Heart right ventricle (tissue), 16 donors: ENCODE measurements around the gene RHBDL2. TPM values are rescaled to one million over a fixed set of nuclear protein-coding genes. Genes with fewer than 3 reads are reported as not detected.

ENCODE experiments used
- ATAC-seq, 8 donors: fragments of 200-7000 bp; cut with Tn5 transposase; one replicate each; pipeline ENCODE4 v1.9.1; 2020; ENCODE audit warnings: mild to moderate bottlenecking in 8 of 8, moderate library complexity in 8 of 8, moderate number of reproducible peaks in 1 of 8
- DNase-seq, 2 donors: peaks; one replicate each; pipeline ENCODE4 v3.0.0-alpha.2; 2020
- H3K27ac ChIP-seq, 10 donors: fragments of 200-600 bp; sonication (generic) in 2 of 10; one replicate each; pipeline versions ENCODE4 v1.5.0 to v1.8.0; 2020 to 2022; ENCODE audit warnings: mild to moderate bottlenecking in 3 of 10
- H3K27me3 ChIP-seq, 7 donors: fragments of 200-600 bp; one replicate each; pipeline ENCODE4 v1.8.0; 2021 to 2022; ENCODE audit warnings: mild to moderate bottlenecking in 2 of 7
- H3K36me3 ChIP-seq, 9 donors: fragments of 200-600 bp; sonication (generic) in 1 of 9; one replicate each; pipeline versions ENCODE4 v1.5.0 to v1.8.0; 2020 to 2022; ENCODE audit warnings: mild to moderate bottlenecking in 2 of 9
- H3K4me1 ChIP-seq, 9 donors: fragments of 200-600 bp; sonication (generic) in 1 of 9; one replicate each; pipeline versions ENCODE4 v1.5.0 to v1.8.0; 2020 to 2022; ENCODE audit warnings: mild to moderate bottlenecking in 4 of 9
- H3K4me3 ChIP-seq, 10 donors: fragments of 200-600 bp; sonication (generic) in 2 of 10; one replicate each; pipeline versions ENCODE4 v1.5.0 to v1.8.0; 2020 to 2022; ENCODE audit warnings: mild to moderate bottlenecking in 7 of 10, moderate library complexity in 2 of 10
- H3K9me3 ChIP-seq, 11 donors: fragments of 200-600 bp in 10 of 11; sonication (generic) in 2 of 11; one replicate each; pipeline versions ENCODE4 v1.5.0 to v1.8.0; 2013 to 2022; ENCODE audit warnings: mild to moderate bottlenecking in 2 of 11, control low read depth in 1 of 11, moderate library complexity in 1 of 11
- WGBS, 2 donors: extraction: QIAGEN DNeasy Blood & Tissue Kit; methylation state at CpG; one replicate each; pipeline ENCODE4 v1.1.7; 2013; ENCODE audit warnings: inconsistent platforms in 1 of 2; 5-methylcytosine and 5-hydroxymethylcytosine counted together
- intact Hi-C, 10 donors: fragments of 100-400 bp; cut with DNase I; formaldehyde crosslinking; loops; one replicate each; pipeline versions ENCODE4 v1.11.1 to v1.14.2; 2022
- polyA plus RNA-seq, 2 donors: library from polyadenylated mRNA; stranded (reverse); fragments of 200-250 nt; gene quantifications; one replicate each; pipeline ENCODE4 v1.2.3, GENCODE V29; 2013
- total RNA-seq, 10 donors: library from RNA; stranded (reverse); fragmentation: NEBNext Ultra II Directional in 3 of 10; extraction: Animal tissue kit (Norgen Biotek cat#: 25700) in 3 of 10; gene quantifications; one replicate each; pipeline versions ENCODE4 v1.2.1 to v1.2.4, GENCODE V29; 2021 to 2023
- TF ChIP-seq, protein P1 (sequence below), 9 donors: fragments of 200-600 bp; sonication (generic) in 2 of 9; IDR thresholded peaks; one replicate each; pipeline versions ENCODE4 v1.5.0 to v1.8.0; 2021 to 2022; ENCODE audit warnings: antibody characterized with exemption in 9 of 9, mild to moderate bottlenecking in 5 of 9, moderate library complexity in 1 of 9
- donor health status: Arrhythmogenic right ventricular cardiomyopathy.
- donor health status: ischemic (EF 13 %, LVEDD 7.1; RV severe dilation, severe dysfunction).
- donor health status: healthy with polysubstance abuse.
- donor health status: DM: no; HTN: yes; CAD: no.
- donor health status: DM: no; HTN: no; CAD: no.
- donor health status: ischemic (EF 25% LVEDD 6.9; RV normal size, moderate dysfunction).
- donor health status: ischemic (EF 25% LVEDD 5.7; RV mildly dilated, moderate dysfunction).
- donor health status: healthy.
- donor health status: DM: yes; HTN: yes; CAD: no.
- donor health status: Ischemic cardiomyopathy.
- donor health status: ischemic (EF 35%, LVEDD 5.7; RV mildly dilated, moderate dysfunction).
- donor health status: nonischemic (EF 11% LVEDD 7.7; RV severe dilation, severe dysfunction).
- donor health status: DM: yes; HTN: yes; CAD: no.
- donor health status: PGD.
- donor health status: ischemic (EF 29% LVEDD 5.4; RV normal size, mild dysfunction).
- donor health status: nonischemic (EF 23%, LVEDD 6.1; RV moderate dilation, normal function).

The RHBDL2 gene
- total and polyA plus RNA-seq, 12 donors, result 0.11 to 0.51 (median 0.34) TPM; not detected in 8

DNA sequence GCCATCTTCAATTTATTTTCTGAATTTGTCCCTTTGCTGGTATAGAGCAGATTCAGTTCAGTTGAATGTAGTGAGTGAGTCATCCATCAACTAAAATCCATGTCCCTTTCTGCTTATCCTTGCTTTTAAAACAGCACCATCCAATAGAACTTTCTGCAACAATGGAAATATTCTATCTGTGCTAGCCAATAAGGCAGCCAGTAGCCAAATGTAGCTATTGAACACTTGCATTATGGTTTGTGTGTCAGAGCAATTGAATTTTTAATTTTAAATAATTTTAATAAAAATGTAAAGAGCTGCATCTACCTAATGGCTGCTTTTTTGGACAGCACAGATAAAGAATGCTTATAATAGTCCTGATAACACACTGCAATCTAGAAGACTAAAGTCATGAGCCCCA lies 60.1 kb downstream of the RHBDL2 start, which contains the start of gene GJA9:
GJA9 (minus strand) TSS at position 101 of the 400 bp plus-strand sequence. CDS start 5,489 bp downstream, outside the sequence.
- Histone ChIP-seq H3K27me3 (no peaks in the 10 kb centered on the region), H3K4me1 (peaks cover 0 to 7% (median 0%) of the 10 kb centered on the region in 9 donors), H3K27ac (no peak within 1 kb of the TSS), H3K36me3 (no peaks in the 10 kb centered on the region), H3K4me3 (no peak within 1 kb of the TSS), H3K9me3 (no peaks in the 10 kb centered on the region)
- intact Hi-C loops, result no loop called here
- TF ChIP-seq, protein P1, sequence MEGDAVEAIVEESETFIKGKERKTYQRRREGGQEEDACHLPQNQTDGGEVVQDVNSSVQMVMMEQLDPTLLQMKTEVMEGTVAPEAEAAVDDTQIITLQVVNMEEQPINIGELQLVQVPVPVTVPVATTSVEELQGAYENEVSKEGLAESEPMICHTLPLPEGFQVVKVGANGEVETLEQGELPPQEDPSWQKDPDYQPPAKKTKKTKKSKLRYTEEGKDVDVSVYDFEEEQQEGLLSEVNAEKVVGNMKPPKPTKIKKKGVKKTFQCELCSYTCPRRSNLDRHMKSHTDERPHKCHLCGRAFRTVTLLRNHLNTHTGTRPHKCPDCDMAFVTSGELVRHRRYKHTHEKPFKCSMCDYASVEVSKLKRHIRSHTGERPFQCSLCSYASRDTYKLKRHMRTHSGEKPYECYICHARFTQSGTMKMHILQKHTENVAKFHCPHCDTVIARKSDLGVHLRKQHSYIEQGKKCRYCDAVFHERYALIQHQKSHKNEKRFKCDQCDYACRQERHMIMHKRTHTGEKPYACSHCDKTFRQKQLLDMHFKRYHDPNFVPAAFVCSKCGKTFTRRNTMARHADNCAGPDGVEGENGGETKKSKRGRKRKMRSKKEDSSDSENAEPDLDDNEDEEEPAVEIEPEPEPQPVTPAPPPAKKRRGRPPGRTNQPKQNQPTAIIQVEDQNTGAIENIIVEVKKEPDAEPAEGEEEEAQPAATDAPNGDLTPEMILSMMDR (IDR thresholded peaks at IDR 0.05), result no peak
- DNase-seq, result no peak
- no peak for ATAC-seq

DNA sequence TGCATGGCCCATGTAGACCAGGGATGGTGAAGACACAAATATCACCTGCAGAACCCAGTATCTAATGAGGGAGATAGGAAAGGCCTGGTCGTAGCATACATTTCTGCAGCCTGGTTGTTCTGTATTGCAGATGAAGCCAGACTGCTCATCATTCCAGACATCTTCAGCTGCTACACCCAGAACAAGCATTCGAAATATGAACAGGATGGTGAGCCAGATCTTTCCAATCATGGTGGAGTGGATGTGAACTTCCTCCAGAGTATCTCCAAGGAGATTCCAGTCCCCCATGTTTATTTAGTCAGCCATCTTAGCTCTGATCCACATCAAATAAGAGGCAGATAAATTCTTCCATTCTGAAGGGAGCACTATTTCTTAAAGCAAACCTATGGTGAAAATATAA lies 65.8 kb downstream of the RHBDL2 start:
- WGBS, 2 donors, result 75 to 81% methylated on average over 2 of the region's 2 CpGs
- H3K27me3 ChIP-seq, result no peaks in the 10 kb centered on the region
- peaks cover 5 to 35% (median 24%) of the 10 kb centered on the region in 9 donors for H3K4me1 ChIP-seq
- TF ChIP-seq, protein P1 (IDR thresholded peaks at IDR 0.05), result no peak
- no peak for DNase-seq
- no peaks in the 10 kb centered on the region for H3K36me3 ChIP-seq
- intact Hi-C loops, result loop anchor here in 3 of 10 donors (10.0 kb wide), 4 partner anchors 119 to 219 kb away; partner anchors contain the start of genes AKIRIN1 (in 1 of the 3) and NDUFS5 (in 1 of the 3)
- no peak for ATAC-seq
- no peak overlapping the region for H3K27ac ChIP-seq
- H3K4me3 ChIP-seq, result no peak overlapping the region
- H3K9me3 ChIP-seq, result no peaks in the 10 kb centered on the region

DNA sequence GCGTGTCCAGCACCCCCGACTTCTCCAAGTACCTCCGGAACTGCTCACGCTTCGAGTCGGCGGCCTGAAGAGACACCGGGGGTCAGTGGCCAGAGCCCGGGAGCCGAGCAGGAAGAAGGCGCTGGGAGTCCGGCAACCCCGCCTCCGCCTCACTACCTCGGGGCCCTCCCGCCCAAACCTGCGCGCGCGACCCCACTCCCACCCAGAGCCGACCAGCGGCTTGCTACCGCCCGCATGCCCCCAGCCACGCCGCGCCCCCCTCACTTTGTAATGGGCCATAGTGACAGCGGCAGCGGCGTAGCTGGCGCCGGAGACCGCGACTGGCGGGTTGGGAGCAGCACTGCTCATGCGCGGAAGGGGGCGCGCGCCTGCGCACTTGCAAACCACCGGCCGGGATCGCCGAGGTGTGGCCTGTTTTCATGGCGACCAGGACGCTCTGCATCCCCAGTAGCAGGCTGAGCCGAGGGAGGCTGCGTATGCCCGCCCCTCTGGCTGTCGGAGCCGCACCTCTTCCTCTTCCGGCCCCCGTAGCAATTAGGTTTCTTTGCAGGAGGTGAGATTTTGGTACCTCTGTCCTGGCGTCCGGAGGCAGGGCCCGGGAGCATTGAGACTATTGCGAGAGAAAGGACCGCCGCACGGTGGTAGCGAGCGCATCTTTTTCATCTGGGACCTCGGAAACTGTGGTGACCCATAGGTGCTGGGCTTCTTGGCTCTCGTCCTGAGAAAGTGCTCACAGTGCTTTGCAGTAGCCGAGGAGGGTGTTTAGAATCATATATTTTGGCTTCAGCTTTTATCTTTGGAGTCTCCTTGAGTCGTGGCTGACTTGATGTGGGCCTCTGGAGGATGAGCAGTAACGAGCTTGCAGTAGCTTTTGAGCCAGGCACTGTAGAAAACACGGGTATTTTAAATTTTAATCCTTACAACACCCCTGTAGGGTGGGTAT lies 68.3 kb downstream of the RHBDL2 start, which contains the start of gene MYCBP:
MYCBP (minus strand) TSS at position 322 of the 943 bp plus-strand sequence; CDS start at position 279, 43 bp downstream.
- DNase-seq (peak; percentile 95 to 97), ATAC-seq (peak; percentile 99 to 100 (median 100))
- WGBS, 2 donors, result 0% methylated on average over 50 to 69 of the region's 69 CpGs
- intact Hi-C loops, result loop anchor here in 5 of 10 donors (1.0 to 10.0 kb wide), 6 partner anchors 14 to 222 kb away; partner anchors contain the start of genes AKIRIN1 (in 4 of the 5), NDUFS5 (in 1 of the 5) and RRAGC (in 1 of the 5)
- Histone ChIP-seq H3K9me3 (no peaks in the 10 kb centered on the region), H3K27me3 (no peaks in the 10 kb centered on the region), H3K36me3 (peaks cover 0 to 4% (median 0%) of the 10 kb centered on the region in 9 donors), H3K27ac (peak within 1 kb of the TSS in 9 of 10 donors; percentile 56 to 86 (median 73)), H3K4me1 (peaks cover 5 to 35% (median 24%) of the 10 kb centered on the region in 9 donors), H3K4me3 (peak within 1 kb of the TSS; percentile 50 to 96 (median 82))
- TF ChIP-seq, protein P1 (IDR thresholded peaks at IDR 0.05), result peak in 6 of 9 donors; percentile 14 to 44 (median 28)

DNA sequence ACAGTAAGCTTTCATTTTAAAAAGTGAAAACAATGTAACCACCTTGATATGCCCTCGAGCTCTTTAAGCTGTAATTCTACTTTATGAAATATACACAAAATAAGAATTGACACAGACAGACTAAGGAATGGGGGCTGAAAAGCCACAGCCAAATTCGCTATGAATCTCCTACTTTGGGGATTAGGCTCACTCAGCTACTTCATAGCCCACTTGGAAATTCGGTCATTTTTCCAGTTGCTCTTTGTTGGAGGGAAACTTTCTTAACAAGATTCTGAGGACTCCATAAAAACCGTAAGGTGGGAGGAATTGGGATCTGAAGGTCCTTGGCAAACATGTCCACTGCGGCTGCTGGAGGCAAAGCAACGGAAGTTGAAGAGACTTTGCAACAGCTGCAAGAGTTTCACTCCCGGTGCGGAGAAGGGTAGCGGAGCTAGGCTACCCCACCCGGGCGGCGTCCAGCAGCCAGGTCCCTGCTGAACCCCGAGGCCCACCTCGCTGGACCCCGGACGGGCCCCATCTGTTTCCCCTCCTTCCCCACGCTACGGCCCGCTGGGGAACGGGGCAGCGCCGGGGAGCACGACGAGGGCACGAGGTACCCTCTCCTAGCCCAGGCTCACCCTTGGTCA lies 69.1 kb downstream of the RHBDL2 start:
- TF ChIP-seq, protein P1 (IDR thresholded peaks at IDR 0.05), result no peak
- Histone ChIP-seq H3K9me3 (no peaks in the 10 kb centered on the region), H3K36me3 (peaks cover 0 to 5% (median 0%) of the 10 kb centered on the region in 9 donors), H3K27ac (peak overlapping the region in 9 of 10 donors; percentile 56 to 86 (median 73)), H3K4me1 (peaks cover 5 to 35% (median 24%) of the 10 kb centered on the region in 9 donors), H3K4me3 (peak overlapping the region; percentile 50 to 96 (median 82)), H3K27me3 (no peaks in the 10 kb centered on the region)
- ATAC-seq (peak in 5 of 8 donors; percentile 3 to 20 (median 9)), DNase-seq (no peak)
- intact Hi-C loops, result loop anchor here in 5 of 10 donors (1.0 to 10.0 kb wide), 6 partner anchors 13 to 222 kb away; partner anchors contain the start of genes AKIRIN1 (in 4 of the 5), NDUFS5 (in 1 of the 5) and RRAGC (in 1 of the 5)
- WGBS, 2 donors, result 6 to 8% methylated on average over 25 of the region's 25 CpGs
